ENCODE results near the gene SRGAP3.

Gene SRGAP3

GRCh38 chr3:9233814-9234600 is 15.4 kb downstream of the SRGAP3 start:
- Histone ChIP-seq H3K9ac (no peak overlapping the region), H3K4me3 (IDR thresholded peaks at IDR 0.05; ENCODE audit: insufficient read depth, low read depth, low read length) (no peak overlapping the region), H3K4me2 (no peak overlapping the region), H3K4me1 (ENCODE audit: low read depth, poor library complexity, severe bottlenecking) (no peaks in the 10 kb centered on the region), H4K20me1 (ENCODE audit: insufficient read depth) (no peaks in the 10 kb centered on the region), H3K27me3 (ENCODE audit: insufficient read depth, low read depth) (no peaks in the 10 kb centered on the region), H3K79me2 (ENCODE audit: insufficient read depth, low read depth) (no peaks in the 10 kb centered on the region), H3K36me3 (ENCODE audit: insufficient read depth) (no peaks in the 10 kb centered on the region), H2AFZ (ENCODE audit: low read depth) (no peak overlapping the region), H3K27ac (no peak overlapping the region)
- TF ChIP-seq CTCF (conservative IDR thresholded peaks at IDR 0.05; ENCODE audit: low read depth, low read length), result no peak

- no peak overlapping the region for H3K4me2 ChIP-seq
- H3K4me1 ChIP-seq (ENCODE audit: low read depth, poor library complexity, severe bottlenecking), result no peaks in the 10 kb centered on the region
- no peaks in the 10 kb centered on the region for H3K79me2 ChIP-seq (ENCODE audit: insufficient read depth, low read depth)
- no peaks in the 10 kb centered on the region for H3K27me3 ChIP-seq (ENCODE audit: insufficient read depth, low read depth)
- no peaks in the 10 kb centered on the region for H4K20me1 ChIP-seq (ENCODE audit: insufficient read depth)
- H2AFZ ChIP-seq (ENCODE audit: low read depth), result no peak overlapping the region
- no peak overlapping the region for H3K9ac ChIP-seq
- H3K36me3 ChIP-seq (ENCODE audit: insufficient read depth), result no peaks in the 10 kb centered on the region
- H3K27ac ChIP-seq, result no peak overlapping the region
- H3K4me3 ChIP-seq (IDR thresholded peaks at IDR 0.05; ENCODE audit: insufficient read depth, low read depth, low read length), result no peak overlapping the region
- TF ChIP-seq CTCF (conservative IDR thresholded peaks at IDR 0.05; ENCODE audit: low read depth, low read length), result no peak
These were observed 16.3 kb downstream of the SRGAP3 start for GRCh38 chr3:9233101-9233500.

- Histone ChIP-seq H2AFZ (ENCODE audit: low read depth) (no peak overlapping the region), H3K4me1 (ENCODE audit: low read depth, poor library complexity, severe bottlenecking) (no peaks in the 10 kb centered on the region), H3K79me2 (ENCODE audit: insufficient read depth, low read depth) (no peaks in the 10 kb centered on the region), H3K4me2 (no peak overlapping the region), H3K4me3 (IDR thresholded peaks at IDR 0.05; ENCODE audit: insufficient read depth, low read depth, low read length) (no peak overlapping the region), H3K9ac (no peak overlapping the region), H4K20me1 (ENCODE audit: insufficient read depth) (no peaks in the 10 kb centered on the region), H3K27ac (no peak overlapping the region), H3K27me3 (ENCODE audit: insufficient read depth, low read depth) (no peaks in the 10 kb centered on the region), H3K36me3 (ENCODE audit: insufficient read depth) (no peaks in the 10 kb centered on the region)
- TF ChIP-seq CTCF (conservative IDR thresholded peaks at IDR 0.05; ENCODE audit: low read depth, low read length), result no peak
These were observed 17.5 kb downstream of the SRGAP3 start for GRCh38 chr3:9231937-9232336.

- Histone ChIP-seq H3K27me3 (ENCODE audit: insufficient read depth, low read depth) (no peaks in the 10 kb centered on the region), H3K4me3 (IDR thresholded peaks at IDR 0.05; ENCODE audit: insufficient read depth, low read depth, low read length) (no peak overlapping the region), H3K79me2 (ENCODE audit: insufficient read depth, low read depth) (no peaks in the 10 kb centered on the region), H3K4me2 (no peak overlapping the region), H3K4me1 (ENCODE audit: low read depth, poor library complexity, severe bottlenecking) (no peaks in the 10 kb centered on the region), H3K9ac (no peak overlapping the region), H3K27ac (no peak overlapping the region), H2AFZ (ENCODE audit: low read depth) (no peak overlapping the region), H3K36me3 (ENCODE audit: insufficient read depth) (no peaks in the 10 kb centered on the region), H4K20me1 (ENCODE audit: insufficient read depth) (no peaks in the 10 kb centered on the region)
- TF ChIP-seq CTCF (conservative IDR thresholded peaks at IDR 0.05; ENCODE audit: low read depth, low read length), result no peak
These were observed 18.0 kb downstream of the SRGAP3 start for GRCh38 chr3:9231471-9231870.

Data from KMS-11 (cell line).